Measurements from ENCODE around the gene PAX9. TPM values are rescaled to one million over a fixed set of nuclear protein-coding genes. Genes with fewer than 3 reads are reported as not detected.
"Not testable (repeated sequence)": the region's sequence is repeated elsewhere in the genome, so short reads cannot be mapped to it uniquely, and the experiment has no call there.

The PAX9 gene
- total and polyA plus RNA-seq, 7 experiments from 2014 or later, result 0.05 TPM; not detected in 6

DNA sequence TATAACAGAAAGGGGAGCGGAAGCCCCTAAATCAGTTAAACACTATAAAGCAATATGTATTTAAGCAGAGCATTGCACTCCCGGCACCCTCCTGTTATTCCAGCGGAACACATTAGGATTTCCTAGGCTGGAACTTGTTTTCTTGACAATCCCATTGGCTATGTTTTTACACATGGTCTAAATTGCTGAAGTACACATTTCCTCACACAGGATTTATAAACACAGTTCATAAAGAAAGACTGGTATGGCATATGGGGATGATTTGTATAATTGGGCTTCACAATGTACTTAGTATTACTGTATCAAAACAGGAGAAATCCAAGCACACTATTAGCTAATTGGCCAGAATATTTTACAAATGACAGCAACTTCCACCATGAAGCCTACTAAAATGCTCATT, 23.3 kb downstream of the PAX9 start:
- Mint-ChIP-seq H3K4me1 (no peaks in the 10 kb centered on the region), H3K27ac (no peak overlapping the region), H3K9me3 (peaks cover 0 to 10% (median 0%) of the 10 kb centered on the region in 11 donors), H3K27me3 (peaks cover 0 to 22% (median 13%) of the 10 kb centered on the region in 5 donors), H3K4me3 (no peak overlapping the region), H3K36me3 (no peaks in the 10 kb centered on the region)
- no peak overlapping the region for H3K4me3 ChIP-seq (ENCODE audit: low read length)
- intact Hi-C loops (cut with micrococcal nuclease), result no loop called here
- ChIA-PET POLR2A (no interaction called here), CTCF (no interaction called here)
- no peak overlapping the region for H3K27ac ChIP-seq (ENCODE audit: low read depth, low read length)
- H3K9me3 ChIP-seq (ENCODE audit: control insufficient read depth in 2 of 3, low read length in 3 of 3), result no peaks in the 10 kb centered on the region
- peaks cover 0 to 2% of the 10 kb centered on the region in 2 donors for H3K27me3 ChIP-seq (ENCODE audit: control insufficient read depth in 2 of 2, insufficient read depth in 2 of 2, low read length in 2 of 2)
- no peak for DNase-seq
- no peak for ATAC-seq
- H3K36me3 ChIP-seq (ENCODE audit: control insufficient read depth in 2 of 3, insufficient read depth in 3 of 3, low read length in 3 of 3), result no peaks in the 10 kb centered on the region
- H3K4me1 ChIP-seq (ENCODE audit: control insufficient read depth in 2 of 2, insufficient read depth in 2 of 2, low read length in 2 of 2), result no peaks in the 10 kb centered on the region

DNA sequence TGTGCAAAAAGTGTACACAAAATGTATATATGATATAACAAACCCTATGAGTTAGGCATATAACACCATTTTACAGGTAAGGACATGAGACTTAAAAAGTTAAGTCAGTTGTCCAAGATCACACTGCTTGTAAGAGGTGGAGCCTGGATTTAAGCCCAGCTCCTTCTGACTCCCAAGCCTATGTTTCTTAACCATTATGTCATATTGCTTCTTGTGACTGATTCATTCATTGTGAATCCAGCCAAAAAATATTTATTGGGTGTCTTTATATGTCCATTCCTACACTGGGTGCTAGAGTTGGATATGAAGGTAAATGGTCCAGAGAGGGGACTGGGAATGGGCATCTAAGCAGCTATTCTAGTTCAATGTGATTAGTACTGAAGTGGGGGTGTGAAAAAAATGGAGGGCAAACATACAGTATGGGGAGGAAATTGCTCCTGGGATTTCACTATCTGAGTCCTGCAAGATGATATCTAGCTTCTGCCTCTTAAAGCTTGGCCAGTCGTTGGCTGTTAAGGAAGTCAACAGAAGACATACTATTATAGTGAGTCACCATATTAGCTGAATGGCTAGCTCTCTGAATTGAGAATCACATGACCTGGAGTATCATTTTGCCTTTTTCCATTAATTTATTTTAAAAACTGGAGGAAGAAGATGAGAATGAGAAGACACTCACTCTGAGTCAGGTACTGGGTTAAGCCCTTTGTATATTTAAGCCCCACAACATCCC, 28.8 kb downstream of the PAX9 start:
- Mint-ChIP-seq H3K4me1 (no peaks in the 10 kb centered on the region), H3K27me3 (peaks cover 0 to 11% (median 9%) of the 10 kb centered on the region in 5 donors), H3K4me3 (no peak overlapping the region), H3K9me3 (peaks cover 0 to 23% (median 9%) of the 10 kb centered on the region in 11 donors), H3K27ac (no peak overlapping the region), H3K36me3 (no peaks in the 10 kb centered on the region)
- H3K4me3 ChIP-seq (ENCODE audit: low read length), result no peak overlapping the region
- ChIA-PET CTCF (no interaction called here), POLR2A (no interaction called here)
- no peak for ATAC-seq
- no peak for DNase-seq
- H3K36me3 ChIP-seq (ENCODE audit: control insufficient read depth in 2 of 3, insufficient read depth in 3 of 3, low read length in 3 of 3), result no peaks in the 10 kb centered on the region
- intact Hi-C loops (cut with micrococcal nuclease), result no loop called here
- H3K27ac ChIP-seq (ENCODE audit: low read depth, low read length), result no peak overlapping the region
- H3K27me3 ChIP-seq (ENCODE audit: control insufficient read depth in 2 of 2, insufficient read depth in 2 of 2, low read length in 2 of 2), result no peaks in the 10 kb centered on the region
- H3K4me1 ChIP-seq (ENCODE audit: control insufficient read depth in 2 of 2, insufficient read depth in 2 of 2, low read length in 2 of 2), result no peaks in the 10 kb centered on the region
- no peaks in the 10 kb centered on the region for H3K9me3 ChIP-seq (ENCODE audit: control insufficient read depth in 2 of 3, low read length in 3 of 3)

- peaks cover 0 to 29% (median 13%) of the 10 kb centered on the region in 11 donors for H3K9me3 Mint-ChIP-seq
- H3K27ac ChIP-seq (ENCODE audit: low read depth, low read length); H3K4me1 Mint-ChIP-seq; H3K4me3 ChIP-seq (ENCODE audit: low read length); ATAC-seq; H3K27me3 ChIP-seq (ENCODE audit: control insufficient read depth in 2 of 2, insufficient read depth in 2 of 2, low read length in 2 of 2); POLR2A ChIA-PET; intact Hi-C loops (cut with micrococcal nuclease); H3K4me3 Mint-ChIP-seq; H3K4me1 ChIP-seq (ENCODE audit: control insufficient read depth in 2 of 2, insufficient read depth in 2 of 2, low read length in 2 of 2); CTCF ChIA-PET; H3K36me3 ChIP-seq (ENCODE audit: control insufficient read depth in 2 of 3, insufficient read depth in 3 of 3, low read length in 3 of 3); H3K9me3 ChIP-seq (ENCODE audit: control insufficient read depth in 2 of 3, low read length in 3 of 3); DNase-seq; H3K27ac Mint-ChIP-seq: not testable (repeated sequence)
- peaks cover 0 to 19% (median 0%) of the 10 kb centered on the region in 5 donors for H3K36me3 Mint-ChIP-seq
- peaks cover 0 to 12% (median 4%) of the 10 kb centered on the region in 5 donors for H3K27me3 Mint-ChIP-seq
These were observed 37.8 kb downstream of the PAX9 start for GRCh38 chr14:36699420-36699819.

GRCh38 chr14:36700651-36701050, 39.0 kb downstream of the PAX9 start:
- Mint-ChIP-seq H3K36me3 (peaks cover 0 to 19% (median 0%) of the 10 kb centered on the region in 5 donors), H3K27me3 (peaks cover 0 to 12% (median 4%) of the 10 kb centered on the region in 5 donors), H3K4me1 (peaks cover 0 to 2% (median 0%) of the 10 kb centered on the region in 7 donors), H3K27ac (no peak overlapping the region), H3K4me3 (no peak overlapping the region), H3K9me3 (peaks cover 0 to 23% (median 9%) of the 10 kb centered on the region in 11 donors)
- intact Hi-C loops (cut with micrococcal nuclease), result loop anchor here in 1 of 2 donors (10.0 kb wide), 1 partner anchor 874 kb away; no protein-coding TSS in a partner anchor
- CTCF ChIA-PET, result no interaction called here
- Histone ChIP-seq H3K9me3 (ENCODE audit: control insufficient read depth in 2 of 3, low read length in 3 of 3) (no peaks in the 10 kb centered on the region), H3K27me3 (ENCODE audit: control insufficient read depth in 2 of 2, insufficient read depth in 2 of 2, low read length in 2 of 2) (no peaks in the 10 kb centered on the region), H3K4me3 (ENCODE audit: low read length) (no peak overlapping the region), H3K27ac (ENCODE audit: low read depth, low read length) (no peak overlapping the region), H3K36me3 (ENCODE audit: control insufficient read depth in 2 of 3, insufficient read depth in 3 of 3, low read length in 3 of 3) (no peaks in the 10 kb centered on the region), H3K4me1 (ENCODE audit: control insufficient read depth in 2 of 2, insufficient read depth in 2 of 2, low read length in 2 of 2) (no peaks in the 10 kb centered on the region)
- no peak for DNase-seq
- POLR2A ChIA-PET, result no interaction called here
- ATAC-seq, result no peak

GRCh38 chr14:36701132-36701531, 39.5 kb downstream of the PAX9 start:
- Histone ChIP-seq H3K4me1 (ENCODE audit: control insufficient read depth in 2 of 2, insufficient read depth in 2 of 2, low read length in 2 of 2) (no peaks in the 10 kb centered on the region), H3K4me3 (ENCODE audit: low read length) (no peak overlapping the region), H3K36me3 (ENCODE audit: control insufficient read depth in 2 of 3, insufficient read depth in 3 of 3, low read length in 3 of 3) (no peaks in the 10 kb centered on the region), H3K27me3 (ENCODE audit: control insufficient read depth in 2 of 2, insufficient read depth in 2 of 2, low read length in 2 of 2) (no peaks in the 10 kb centered on the region), H3K9me3 (ENCODE audit: control insufficient read depth in 2 of 3, low read length in 3 of 3) (no peaks in the 10 kb centered on the region), H3K27ac (ENCODE audit: low read depth, low read length) (no peak overlapping the region)
- no peak overlapping the region for H3K4me3 Mint-ChIP-seq
- H3K36me3 Mint-ChIP-seq, result peaks cover 0 to 19% (median 0%) of the 10 kb centered on the region in 5 donors
- no peak overlapping the region for H3K27ac Mint-ChIP-seq
- ATAC-seq (no peak), DNase-seq (no peak)
- peaks cover 0 to 23% (median 10%) of the 10 kb centered on the region in 11 donors for H3K9me3 Mint-ChIP-seq
- H3K4me1 Mint-ChIP-seq, result peaks cover 0 to 2% (median 0%) of the 10 kb centered on the region in 7 donors
- H3K27me3 Mint-ChIP-seq, result peaks cover 0 to 12% (median 4%) of the 10 kb centered on the region in 5 donors
- intact Hi-C loops (cut with micrococcal nuclease), result loop anchor here in 1 of 2 donors (10.0 kb wide), 1 partner anchor 874 kb away; no protein-coding TSS in a partner anchor
- CTCF ChIA-PET, result no interaction called here
- POLR2A ChIA-PET, result no interaction called here

- no peak overlapping the region for H3K4me3 Mint-ChIP-seq
- H3K27ac Mint-ChIP-seq, result no peak overlapping the region
- H3K27me3 Mint-ChIP-seq, result peaks cover 0 to 12% (median 4%) of the 10 kb centered on the region in 5 donors
- H3K4me1 Mint-ChIP-seq, result peaks cover 0 to 2% (median 0%) of the 10 kb centered on the region in 7 donors
- POLR2A ChIA-PET, result no interaction called here
- H3K27ac ChIP-seq (ENCODE audit: low read depth, low read length), result no peak overlapping the region
- no peaks in the 10 kb centered on the region for H3K36me3 ChIP-seq (ENCODE audit: control insufficient read depth in 2 of 3, insufficient read depth in 3 of 3, low read length in 3 of 3)
- CTCF ChIA-PET, result no interaction called here
- no peaks in the 10 kb centered on the region for H3K27me3 ChIP-seq (ENCODE audit: control insufficient read depth in 2 of 2, insufficient read depth in 2 of 2, low read length in 2 of 2)
- DNase-seq, result no peak
- no peaks in the 10 kb centered on the region for H3K4me1 ChIP-seq (ENCODE audit: control insufficient read depth in 2 of 2, insufficient read depth in 2 of 2, low read length in 2 of 2)
- no peak overlapping the region for H3K4me3 ChIP-seq (ENCODE audit: low read length)
- peaks cover 0 to 12% (median 0%) of the 10 kb centered on the region in 5 donors for H3K36me3 Mint-ChIP-seq
- ATAC-seq, result no peak
- no peaks in the 10 kb centered on the region for H3K9me3 ChIP-seq (ENCODE audit: control insufficient read depth in 2 of 3, low read length in 3 of 3)
- H3K9me3 Mint-ChIP-seq, result peaks cover 0 to 15% (median 7%) of the 10 kb centered on the region in 11 donors
- intact Hi-C loops (cut with micrococcal nuclease), result loop anchor here in 1 of 2 donors (10.0 kb wide), 1 partner anchor 872 kb away; no protein-coding TSS in a partner anchor
These were observed 40.8 kb downstream of the PAX9 start for GRCh38 chr14:36702474-36702873.

DNA sequence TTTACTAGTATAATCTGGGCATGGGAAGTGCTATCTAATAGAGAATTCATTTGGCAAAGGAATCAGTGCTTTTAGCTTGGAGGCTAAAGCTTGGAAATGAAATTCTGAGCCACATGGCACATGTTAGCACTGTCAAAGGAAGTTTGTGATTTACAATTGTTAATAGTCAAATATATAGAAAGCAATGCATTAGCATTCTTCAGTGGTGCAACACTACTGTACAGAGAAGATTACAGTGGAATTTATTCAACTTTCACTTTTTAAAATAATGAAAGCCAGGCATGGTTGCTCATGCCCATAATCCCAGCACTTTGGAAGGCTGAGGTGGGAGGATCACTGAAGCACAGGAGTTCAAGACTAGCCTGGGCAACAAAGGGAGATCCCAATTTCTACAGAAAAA, 45.9 kb downstream of the PAX9 start:
- Mint-ChIP-seq H3K9me3 (peaks cover 0 to 4% (median 0%) of the 10 kb centered on the region in 11 donors), H3K4me3 (no peak overlapping the region), H3K27me3 (no peaks in the 10 kb centered on the region), H3K36me3 (no peaks in the 10 kb centered on the region), H3K4me1 (peaks cover 0 to 2% (median 0%) of the 10 kb centered on the region in 7 donors), H3K27ac (no peak overlapping the region)
- DNase-seq (no peak), ATAC-seq (no peak)
- ChIA-PET POLR2A (no interaction called here), CTCF (no interaction called here)
- H3K9me3 ChIP-seq (ENCODE audit: control insufficient read depth in 2 of 3, low read length in 3 of 3), result no peaks in the 10 kb centered on the region
- no peaks in the 10 kb centered on the region for H3K27me3 ChIP-seq (ENCODE audit: control insufficient read depth in 2 of 2, insufficient read depth in 2 of 2, low read length in 2 of 2)
- intact Hi-C loops (cut with micrococcal nuclease), result loop anchor here in 1 of 2 donors (10.0 kb wide), 1 partner anchor 867 kb away; no protein-coding TSS in a partner anchor
- no peak overlapping the region for H3K27ac ChIP-seq (ENCODE audit: low read depth, low read length)
- H3K36me3 ChIP-seq (ENCODE audit: control insufficient read depth in 2 of 3, insufficient read depth in 3 of 3, low read length in 3 of 3), result no peaks in the 10 kb centered on the region
- H3K4me3 ChIP-seq (ENCODE audit: low read length), result no peak overlapping the region
- no peaks in the 10 kb centered on the region for H3K4me1 ChIP-seq (ENCODE audit: control insufficient read depth in 2 of 2, insufficient read depth in 2 of 2, low read length in 2 of 2)

All from naive thymus-derived CD4-positive, alpha-beta T cell (primary cell).